Mucosa of descending colon (tissue), 3 donors: ENCODE results near the gene CAPN10. TPM values are rescaled to one million over a fixed set of nuclear protein-coding genes. Genes with fewer than 3 reads are reported as not detected.

ENCODE experiments used
- ATAC-seq: fragments of 200-7000 bp; cut with Tn5 transposase; one replicate; pipeline ENCODE4 v1.9.1; 2020; ENCODE audit warnings: mild to moderate bottlenecking, moderate library complexity
- DNase-seq, 3 donors: peaks; one replicate each; pipeline ENCODE4 v3.0.0-alpha.2; 2020
- H3K36me3 ChIP-seq: fragments of 200-600 bp; one replicate; pipeline ENCODE4 v1.8.0; 2021; ENCODE audit warnings: low read depth, mild to moderate bottlenecking
- H3K4me1 ChIP-seq: fragments of 200-600 bp; one replicate; pipeline ENCODE4 v1.8.0; 2021; ENCODE audit warnings: low read depth, mild to moderate bottlenecking
- H3K4me3 ChIP-seq: fragments of 200-600 bp; one replicate; pipeline ENCODE4 v1.8.0; 2021; ENCODE audit warnings: mild to moderate bottlenecking
- H3K9me3 ChIP-seq: fragments of 200-600 bp; one replicate; pipeline ENCODE4 v1.8.0; 2021; ENCODE audit warnings: mild to moderate bottlenecking
- intact Hi-C, 2 donors: fragments of 100-400 bp; cut with DNase I in 1 of 2; cut with micrococcal nuclease in 1 of 2; formaldehyde crosslinking; loops; one replicate each; pipeline versions ENCODE4 v1.11.0 to v1.11.1; 2022; cut with DNase I, micrococcal nuclease
- total RNA-seq, 3 donors: library from RNA; stranded (reverse); fragmentation: NEBNext Ultra II Directional in 2 of 3; extraction: Animal tissue kit (Norgen Biotek cat#: 25700) in 2 of 3; gene quantifications; one replicate each; pipeline versions ENCODE4 v1.2.1 to v1.2.4, GENCODE V29; 2021 to 2023
- TF ChIP-seq, protein P1 (sequence below): fragments of 200-600 bp; IDR thresholded peaks from one replicate; pipeline ENCODE4 v1.8.0; 2022; ENCODE audit warnings: antibody characterized with exemption, mild to moderate bottlenecking
- donor health status: DM: no; HTN: no; CAD: no; lungs with moderate emphysema.
- donor health status: DM: no; HTN: no; CAD: no.
- donor health status: DM: no; HTN: yes; CAD: no.

CAPN10 gene
- total RNA-seq, 3 donors from 2014 or later: 34.0 to 55.5 (median 40.4) TPM

DNA sequence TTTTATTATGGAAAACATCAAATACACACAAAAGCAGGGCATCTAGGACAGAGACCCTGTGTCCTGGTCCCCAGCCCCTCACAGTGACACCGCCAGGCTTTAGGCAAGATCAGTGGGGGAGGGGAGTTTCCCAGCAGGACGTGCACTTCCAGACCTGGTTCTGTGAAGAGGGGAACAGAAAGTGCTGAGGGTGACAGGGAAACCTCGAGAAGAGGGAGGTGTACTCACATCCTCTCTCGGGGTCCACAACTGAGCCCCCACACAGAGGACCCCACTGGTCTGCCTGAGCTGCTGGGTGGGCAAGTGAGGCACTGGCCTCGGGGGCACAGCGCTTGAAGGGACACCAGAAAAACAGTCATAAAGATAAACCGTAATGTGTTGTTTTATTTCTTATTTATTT lies 34.3 kb downstream of the CAPN10 start:
- Histone ChIP-seq H3K9me3 (no peaks in the 10 kb centered on the region), H3K4me3 (no peak overlapping the region), H3K36me3 (peaks cover 5% of the 10 kb centered on the region), H3K4me1 (peaks cover 9% of the 10 kb centered on the region)
- TF ChIP-seq, protein P1, sequence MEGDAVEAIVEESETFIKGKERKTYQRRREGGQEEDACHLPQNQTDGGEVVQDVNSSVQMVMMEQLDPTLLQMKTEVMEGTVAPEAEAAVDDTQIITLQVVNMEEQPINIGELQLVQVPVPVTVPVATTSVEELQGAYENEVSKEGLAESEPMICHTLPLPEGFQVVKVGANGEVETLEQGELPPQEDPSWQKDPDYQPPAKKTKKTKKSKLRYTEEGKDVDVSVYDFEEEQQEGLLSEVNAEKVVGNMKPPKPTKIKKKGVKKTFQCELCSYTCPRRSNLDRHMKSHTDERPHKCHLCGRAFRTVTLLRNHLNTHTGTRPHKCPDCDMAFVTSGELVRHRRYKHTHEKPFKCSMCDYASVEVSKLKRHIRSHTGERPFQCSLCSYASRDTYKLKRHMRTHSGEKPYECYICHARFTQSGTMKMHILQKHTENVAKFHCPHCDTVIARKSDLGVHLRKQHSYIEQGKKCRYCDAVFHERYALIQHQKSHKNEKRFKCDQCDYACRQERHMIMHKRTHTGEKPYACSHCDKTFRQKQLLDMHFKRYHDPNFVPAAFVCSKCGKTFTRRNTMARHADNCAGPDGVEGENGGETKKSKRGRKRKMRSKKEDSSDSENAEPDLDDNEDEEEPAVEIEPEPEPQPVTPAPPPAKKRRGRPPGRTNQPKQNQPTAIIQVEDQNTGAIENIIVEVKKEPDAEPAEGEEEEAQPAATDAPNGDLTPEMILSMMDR: no peak
- intact Hi-C loops: no loop called here
- no peak for ATAC-seq
- peak in 2 of 3 donors; percentile 21 to 33 for DNase-seq

- DNase-seq (peak in 2 of 3 donors; percentile 20 to 29), ATAC-seq (no peak)
- no peak overlapping the region for H3K4me3 ChIP-seq
- TF ChIP-seq, protein P1: no peak
- H3K4me1 ChIP-seq: peaks cover 9% of the 10 kb centered on the region
- peaks cover 5% of the 10 kb centered on the region for H3K36me3 ChIP-seq
- no peaks in the 10 kb centered on the region for H3K9me3 ChIP-seq
- intact Hi-C loops: no loop called here
Measured at GRCh38 chr2:240622060-240622411, 35.5 kb downstream of the CAPN10 start.

DNA sequence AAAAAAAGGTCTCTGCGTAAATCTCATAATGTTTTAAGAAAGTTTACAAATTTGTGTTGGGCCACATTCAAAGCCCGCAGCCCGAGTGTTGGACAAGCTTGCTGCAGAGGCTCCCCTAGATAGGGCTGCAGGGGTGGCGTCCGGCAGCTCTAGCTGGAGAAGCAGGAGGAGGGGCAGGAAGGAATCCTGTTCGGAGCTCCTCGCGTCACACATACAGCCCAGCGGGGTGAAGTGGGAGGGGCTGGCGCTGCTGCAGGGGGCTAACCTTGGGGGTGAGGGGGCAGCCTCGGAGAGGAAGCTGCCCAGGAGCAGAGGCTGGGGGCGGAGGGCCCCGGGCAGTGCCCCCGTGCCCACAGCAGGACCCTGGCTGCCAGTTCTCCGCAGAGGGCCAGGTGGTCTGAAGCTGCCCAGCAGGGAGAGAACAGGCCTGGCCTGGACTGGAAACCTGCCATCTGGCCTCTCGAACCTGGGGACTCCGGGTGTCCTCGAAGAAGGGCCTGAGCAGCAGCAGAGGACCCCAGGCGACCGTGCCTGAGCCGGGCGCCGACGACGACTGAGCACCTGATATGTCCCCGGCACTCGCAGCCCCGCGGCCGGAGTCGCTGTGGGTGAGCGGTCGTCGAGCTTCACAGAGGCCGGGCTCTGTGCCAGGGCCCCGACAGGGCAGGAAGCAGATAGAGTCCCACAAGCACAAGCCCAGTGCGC lies 36.1 kb downstream of the CAPN10 start:
- no peaks in the 10 kb centered on the region for H3K9me3 ChIP-seq
- H3K36me3 ChIP-seq: peaks cover 5% of the 10 kb centered on the region
- no peak for ATAC-seq
- intact Hi-C loops: no loop called here
- H3K4me3 ChIP-seq: no peak overlapping the region
- TF ChIP-seq, protein P1: no peak
- DNase-seq: peak in 2 of 3 donors; percentile 58 to 64
- H3K4me1 ChIP-seq: peaks cover 9% of the 10 kb centered on the region

- H3K36me3 ChIP-seq: no peaks in the 10 kb centered on the region
- DNase-seq (peak in 2 of 3 donors; percentile 31 to 48), ATAC-seq (no peak)
- intact Hi-C loops: no loop called here
- no peaks in the 10 kb centered on the region for H3K9me3 ChIP-seq
- H3K4me3 ChIP-seq: no peak overlapping the region
- H3K4me1 ChIP-seq: peaks cover 9% of the 10 kb centered on the region
- TF ChIP-seq, protein P1: no peak
Measured at GRCh38 chr2:240623531-240624010, 37.0 kb downstream of the CAPN10 start.

DNA sequence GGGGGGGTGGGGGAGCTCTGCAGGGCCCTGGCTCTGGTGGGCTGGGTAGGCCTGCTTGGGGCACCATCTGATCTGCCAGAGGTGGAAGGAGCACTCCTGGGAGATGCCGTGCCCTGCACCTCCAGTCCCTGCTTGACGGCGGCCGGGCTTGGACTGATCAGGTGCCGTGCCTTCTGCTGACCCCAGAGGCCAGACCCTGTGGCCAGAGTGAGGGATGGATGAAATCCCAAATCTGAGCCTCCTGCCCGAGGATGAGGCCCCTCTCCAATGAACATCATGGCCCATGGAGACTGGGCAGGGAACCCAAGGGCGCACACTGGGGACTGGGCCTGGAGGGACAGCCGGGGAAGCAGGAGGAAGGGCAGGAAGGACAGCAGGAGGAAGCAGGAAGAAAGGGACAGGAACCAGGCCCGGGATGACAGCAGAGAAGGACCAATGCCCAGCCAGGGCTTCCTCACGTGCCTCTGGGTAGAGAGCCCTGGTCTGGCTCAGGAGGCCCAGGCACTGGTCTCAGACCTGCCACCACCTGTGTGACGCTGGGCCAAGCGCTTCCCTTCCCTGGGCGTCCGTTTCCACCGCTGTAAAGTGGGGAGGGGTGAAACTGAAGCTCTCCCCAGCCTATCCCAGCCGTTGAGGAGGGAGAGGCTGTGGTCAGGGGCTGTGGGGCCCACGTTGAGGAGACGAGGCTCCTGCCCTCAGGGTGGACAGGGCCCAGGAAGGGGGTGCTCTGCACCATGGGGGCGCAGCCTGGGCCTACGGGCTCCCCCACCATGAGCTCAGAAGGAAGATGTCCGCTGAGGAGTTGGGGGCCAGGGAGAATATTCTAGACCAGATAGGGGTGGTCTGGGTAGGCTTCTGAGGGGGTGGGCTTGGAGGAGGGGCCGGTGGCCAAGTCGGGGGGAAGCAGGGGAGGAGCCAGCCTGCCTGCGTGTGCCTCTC lies 37.7 kb downstream of the CAPN10 start:
- intact Hi-C loops: no loop called here
- TF ChIP-seq, protein P1: no peak
- no peaks in the 10 kb centered on the region for H3K9me3 ChIP-seq
- peaks cover 9% of the 10 kb centered on the region for H3K4me1 ChIP-seq
- DNase-seq (peak in 2 of 3 donors; percentile 49), ATAC-seq (peak; percentile 55)
- no peaks in the 10 kb centered on the region for H3K36me3 ChIP-seq
- no peak overlapping the region for H3K4me3 ChIP-seq
